K562 (cell line): ENCODE measurements around the gene CHST14. TPM values are rescaled to one million over a fixed set of nuclear protein-coding genes. Genes with fewer than 3 reads are reported as not detected.
A peak's percentile ranks its signal among the peaks of the same experiment; 100 is the strongest.

Experiments used
- ARNT ChIP-seq, 2 experiments: fragments of 450-650 bp; IDR thresholded peaks; 2 replicates each; pipeline ENCODE4 v1.6.1; 2016; ENCODE audit warnings: mild to moderate bottlenecking in 1 of 2
- CBFB ChIP-seq: sonication (generic); formaldehyde crosslinking; IDR thresholded peaks from 2 replicates; pipeline ENCODE4 v1.4.0; 2020; ENCODE audit warnings: mild to moderate bottlenecking, missing genetic modification reagents
- CLOCK ChIP-seq: fragments of 250-450 bp; sonication (Bioruptor Pico); IDR thresholded peaks from 2 replicates; pipeline ENCODE4 v1.4.0; 2020; ENCODE audit warnings: mild to moderate bottlenecking, moderate library complexity, borderline replicate concordance
- DMBX1 ChIP-seq: fragments of 250-450 bp; sonication (Bioruptor Pico); IDR thresholded peaks from 2 replicates; pipeline ENCODE4 v1.8.0; 2022; ENCODE audit warnings: inconsistent platforms, mild to moderate bottlenecking, moderate library complexity, borderline replicate concordance
- EGR1 ChIP-seq: fragments of 450-650 bp; conservative IDR thresholded peaks from 2 replicates; pipeline ENCODE4 v1.6.1; 2017; ENCODE audit warnings: mild to moderate bottlenecking
- EP400 ChIP-seq: fragments of 450-650 bp; IDR thresholded peaks from 2 replicates; pipeline ENCODE4 v1.6.1; 2017; ENCODE audit warnings: antibody characterized with exemption, mild to moderate bottlenecking, moderate library complexity
- ETV5 ChIP-seq: sonication (generic); formaldehyde crosslinking; IDR thresholded peaks from 2 replicates; pipeline ENCODE4 v1.4.0; 2020; ENCODE audit warnings: low read depth, mild to moderate bottlenecking, missing genetic modification reagents
- HSF4 ChIP-seq: fragments of 250-450 bp; sonication (Bioruptor Pico); IDR thresholded peaks from 2 replicates; pipeline ENCODE4 v2.1.2; 2022; ENCODE audit warnings: mild to moderate bottlenecking, moderate library complexity, borderline replicate concordance
- KAT2B ChIP-seq: IDR thresholded peaks from one replicate; pipeline ENCODE4 v1.6.1; 2012; ENCODE audit warnings: low read depth, mild to moderate bottlenecking, control low read depth, inconsistent platforms, low read length, moderate library complexity
- MCM2 ChIP-seq: fragments of 450-650 bp; IDR thresholded peaks from 2 replicates; pipeline ENCODE4 v1.6.1; 2017; ENCODE audit warnings: low read depth, mild to moderate bottlenecking
- MCM7 ChIP-seq, 2 experiments: fragments of 450-650 bp; IDR thresholded peaks; 2 replicates each; pipeline ENCODE4 v1.6.1; 2016 to 2018
- MTA2 ChIP-seq: fragments of 450-650 bp; IDR thresholded peaks from 2 replicates; pipeline ENCODE4 v1.6.1; 2016; ENCODE audit warnings: low read depth
- MTA3 ChIP-seq: fragments of 450-650 bp; formaldehyde crosslinking; IDR thresholded peaks from 2 replicates; pipeline ENCODE4 v1.6.1; 2017; ENCODE audit warnings: mild to moderate bottlenecking, borderline replicate concordance
- NCOA1 ChIP-seq: fragments of 450-650 bp; IDR thresholded peaks from 2 replicates; pipeline ENCODE4 v1.6.1; 2016; ENCODE audit warnings: low read depth
- PURB ChIP-seq: sonication (generic); formaldehyde crosslinking; IDR thresholded peaks from 2 replicates; pipeline ENCODE4 v1.9.0; 2021; ENCODE audit warnings: low read depth, mild to moderate bottlenecking, missing genetic modification reagents
- SMARCA5 ChIP-seq: fragments of 450-650 bp; IDR thresholded peaks from 2 replicates; pipeline ENCODE4 v1.6.1; 2016
- SNRNP70 ChIP-seq: fragments of 200-400 bp; formaldehyde crosslinking; optimal IDR thresholded peaks from 2 replicates; pipeline ENCODE3; 2017; ENCODE audit warnings: low read depth, low read length
- XRCC4 ChIP-seq: IDR thresholded peaks from one replicate; pipeline ENCODE4 v1.6.1; 2011; ENCODE audit not compliant: insufficient read depth, insufficient read length; ENCODE audit errors: extremely low read depth
- ZNF140 ChIP-seq: fragments of 250-450 bp; sonication (Bioruptor Pico); IDR thresholded peaks from 2 replicates; pipeline ENCODE4 v1.8.0; 2021; ENCODE audit warnings: moderate library complexity, mild to moderate bottlenecking, inconsistent platforms
- ZNF274 ChIP-seq: IDR thresholded peaks from 2 replicates; pipeline ENCODE4 v1.6.1; 2011; ENCODE audit warnings: low read depth, mild to moderate bottlenecking, low read length, moderate library complexity, borderline replicate concordance
- ZNF444 ChIP-seq: fragments of 250-450 bp; sonication (Bioruptor Pico); IDR thresholded peaks from 2 replicates; pipeline ENCODE4 v1.4.0; 2020; ENCODE audit warnings: mild to moderate bottlenecking, moderate library complexity
- ZNF77 ChIP-seq: fragments of 250-450 bp; sonication (Bioruptor Pico); IDR thresholded peaks from 2 replicates; pipeline ENCODE4 v1.5.0; 2020
- polyA plus RNA-seq, 8 experiments: library from polyadenylated mRNA; depleted of rRNA in 4 of 8; stranded (reverse) in 5 of 8; unstranded in 3 of 8; fragments of >200 nt; fragmentation: Nextera tagmentation in 2 of 8; fragmentation: Illumina TruSeq in 1 of 8; extraction: Ambion mirVana in 2 of 8; extraction: Trizol in 1 of 8; gene quantifications; 2 replicates each; pipeline versions ENCODE4 v1.2.1 to v1.2.3, GENCODE V29; 2011 to 2014; ENCODE audit warnings: inconsistent platforms in 1 of 8, missing spikeins in 1 of 8
- total RNA-seq, 7 experiments: library from RNA; depleted of rRNA in 6 of 7; stranded (reverse); fragments of >200 nt in 6 of 7; fragmentation: Illumina TruSeq in 2 of 7; extraction: Trizol in 2 of 7; gene quantifications; 2 replicates each; pipeline versions ENCODE4 v1.2.1 to v1.2.3, GENCODE V29; 2011 to 2021; ENCODE audit warnings: low replicate concordance in 1 of 7
- TF ChIP-seq, protein P1 (sequence below): fragments of 450-650 bp; IDR thresholded peaks from 2 replicates; pipeline ENCODE4 v1.7.1; 2018; ENCODE audit warnings: mild to moderate bottlenecking, low read depth; ENCODE audit not compliant: partially characterized antibody
- TF ChIP-seq, protein P2 (sequence below): fragments of 450-650 bp; formaldehyde crosslinking; IDR thresholded peaks from 2 replicates; pipeline ENCODE4 v1.4.0; 2022; ENCODE audit warnings: missing genetic modification characterization

The CHST14 gene
- total and polyA plus RNA-seq, 9 of the 15 experiments (the other 6 are each of a cell fraction or from before 2014, with no cell fraction given) = 1.6 to 12.1 (median 4.5) TPM

DNA sequence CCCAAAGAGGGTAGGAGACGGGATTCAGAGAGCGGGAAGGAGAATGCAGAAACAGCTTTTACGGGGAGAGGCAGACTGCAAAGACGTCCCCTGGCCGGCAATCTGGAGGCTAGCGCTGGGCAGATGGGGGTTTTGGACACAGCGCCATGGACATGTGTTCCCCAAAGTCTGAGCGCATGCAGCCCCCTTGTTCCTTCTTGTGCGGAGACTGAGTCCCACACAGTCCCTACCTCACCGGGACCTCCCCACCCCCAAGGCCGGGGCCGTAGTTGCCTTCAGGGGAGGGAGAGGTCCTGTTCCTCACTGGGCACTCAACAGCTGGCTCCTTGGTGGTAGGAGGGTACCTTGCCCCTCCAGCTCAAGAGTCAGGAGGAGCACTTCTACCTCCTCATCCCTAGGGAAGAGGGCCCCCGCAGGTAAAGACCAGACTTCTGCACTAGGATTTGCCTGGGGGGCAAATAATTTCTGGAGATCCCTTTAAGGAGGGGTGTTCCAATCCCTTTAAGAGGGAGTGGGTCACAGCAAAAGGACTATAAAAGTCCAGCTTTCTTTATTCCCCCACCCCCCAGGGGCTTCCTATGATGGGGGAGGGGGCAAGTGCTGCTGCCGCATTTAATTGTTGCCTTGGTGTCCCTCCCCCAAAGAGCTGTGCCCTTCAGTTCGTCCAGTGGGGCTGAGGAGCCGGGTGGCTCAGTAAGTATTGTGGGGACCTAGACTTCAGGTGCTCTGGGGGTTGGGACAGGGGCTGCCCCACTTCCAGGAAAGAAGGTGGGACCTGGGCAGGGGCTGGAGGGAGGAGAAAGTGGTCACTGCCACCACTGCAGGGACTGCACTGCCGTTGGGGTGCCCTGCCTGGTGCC is 33.7 kb upstream of the CHST14 start (continued):
- TF ChIP-seq PURB (CRISPR knock-in tag) (no peak), EP400 (0 out of 2 replicates have a peak, but pooled peaks have one; percentile 1), SMARCA5 (no peak), EGR1 (no peak), ZNF140 (no peak), DMBX1 (CRISPR knock-in tag) (no peak), MTA3 (0 out of 2 replicates have a peak, but pooled peaks have one; percentile 13), ARNT (IDR thresholded peaks at IDR 0.05) (no peak), CLOCK (CRISPR knock-in tag) (no peak), SNRNP70 (no peak), XRCC4 (no peak), CBFB (CRISPR knock-in tag) (no peak), KAT2B (no peak), ZNF444 (CRISPR knock-in tag) (no peak), HSF4 (CRISPR knock-in tag) (no peak), ETV5 (CRISPR knock-in tag) (no peak), MCM2 (no peak), MTA2 (no peak), NCOA1 (no peak), ZNF77 (no peak), ZNF274 (no peak), MCM7 (IDR thresholded peaks at IDR 0.05) (no peak)
- TF ChIP-seq, protein P1, sequence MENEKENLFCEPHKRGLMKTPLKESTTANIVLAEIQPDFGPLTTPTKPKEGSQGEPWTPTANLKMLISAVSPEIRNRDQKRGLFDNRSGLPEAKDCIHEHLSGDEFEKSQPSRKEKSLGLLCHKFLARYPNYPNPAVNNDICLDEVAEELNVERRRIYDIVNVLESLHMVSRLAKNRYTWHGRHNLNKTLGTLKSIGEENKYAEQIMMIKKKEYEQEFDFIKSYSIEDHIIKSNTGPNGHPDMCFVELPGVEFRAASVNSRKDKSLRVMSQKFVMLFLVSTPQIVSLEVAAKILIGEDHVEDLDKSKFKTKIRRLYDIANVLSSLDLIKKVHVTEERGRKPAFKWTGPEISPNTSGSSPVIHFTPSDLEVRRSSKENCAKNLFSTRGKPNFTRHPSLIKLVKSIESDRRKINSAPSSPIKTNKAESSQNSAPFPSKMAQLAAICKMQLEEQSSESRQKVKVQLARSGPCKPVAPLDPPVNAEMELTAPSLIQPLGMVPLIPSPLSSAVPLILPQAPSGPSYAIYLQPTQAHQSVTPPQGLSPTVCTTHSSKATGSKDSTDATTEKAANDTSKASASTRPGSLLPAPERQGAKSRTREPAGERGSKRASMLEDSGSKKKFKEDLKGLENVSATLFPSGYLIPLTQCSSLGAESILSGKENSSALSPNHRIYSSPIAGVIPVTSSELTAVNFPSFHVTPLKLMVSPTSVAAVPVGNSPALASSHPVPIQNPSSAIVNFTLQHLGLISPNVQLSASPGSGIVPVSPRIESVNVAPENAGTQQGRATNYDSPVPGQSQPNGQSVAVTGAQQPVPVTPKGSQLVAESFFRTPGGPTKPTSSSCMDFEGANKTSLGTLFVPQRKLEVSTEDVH = no peak
- TF ChIP-seq, protein P2, sequence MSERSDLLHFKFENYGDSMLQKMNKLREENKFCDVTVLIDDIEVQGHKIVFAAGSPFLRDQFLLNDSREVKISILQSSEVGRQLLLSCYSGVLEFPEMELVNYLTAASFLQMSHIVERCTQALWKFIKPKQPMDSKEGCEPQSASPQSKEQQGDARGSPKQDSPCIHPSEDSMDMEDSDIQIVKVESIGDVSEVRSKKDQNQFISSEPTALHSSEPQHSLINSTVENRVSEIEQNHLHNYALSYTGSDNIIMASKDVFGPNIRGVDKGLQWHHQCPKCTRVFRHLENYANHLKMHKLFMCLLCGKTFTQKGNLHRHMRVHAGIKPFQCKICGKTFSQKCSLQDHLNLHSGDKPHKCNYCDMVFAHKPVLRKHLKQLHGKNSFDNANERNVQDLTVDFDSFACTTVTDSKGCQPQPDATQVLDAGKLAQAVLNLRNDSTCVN (CRISPR knock-in tag) = no peak
